GM12892 (cell line): ENCODE data around the gene KIAA1671.

Source experiments
- POLR2A ChIP-seq: IDR thresholded peaks from 2 replicates; pipeline ENCODE4 v1.6.1; 2011; ENCODE audit warnings: low read depth, low read length, control low read depth
- POLR2AphosphoS5 ChIP-seq: IDR thresholded peaks from 2 replicates; pipeline ENCODE4 v1.6.1; 2011; ENCODE audit warnings: low read depth, low read length, control low read depth
- TAF1 ChIP-seq: IDR thresholded peaks from 2 replicates; pipeline ENCODE4 v1.6.1; 2011; ENCODE audit warnings: low read depth, mild to moderate bottlenecking, control low read depth, low read length, borderline replicate concordance

DNA sequence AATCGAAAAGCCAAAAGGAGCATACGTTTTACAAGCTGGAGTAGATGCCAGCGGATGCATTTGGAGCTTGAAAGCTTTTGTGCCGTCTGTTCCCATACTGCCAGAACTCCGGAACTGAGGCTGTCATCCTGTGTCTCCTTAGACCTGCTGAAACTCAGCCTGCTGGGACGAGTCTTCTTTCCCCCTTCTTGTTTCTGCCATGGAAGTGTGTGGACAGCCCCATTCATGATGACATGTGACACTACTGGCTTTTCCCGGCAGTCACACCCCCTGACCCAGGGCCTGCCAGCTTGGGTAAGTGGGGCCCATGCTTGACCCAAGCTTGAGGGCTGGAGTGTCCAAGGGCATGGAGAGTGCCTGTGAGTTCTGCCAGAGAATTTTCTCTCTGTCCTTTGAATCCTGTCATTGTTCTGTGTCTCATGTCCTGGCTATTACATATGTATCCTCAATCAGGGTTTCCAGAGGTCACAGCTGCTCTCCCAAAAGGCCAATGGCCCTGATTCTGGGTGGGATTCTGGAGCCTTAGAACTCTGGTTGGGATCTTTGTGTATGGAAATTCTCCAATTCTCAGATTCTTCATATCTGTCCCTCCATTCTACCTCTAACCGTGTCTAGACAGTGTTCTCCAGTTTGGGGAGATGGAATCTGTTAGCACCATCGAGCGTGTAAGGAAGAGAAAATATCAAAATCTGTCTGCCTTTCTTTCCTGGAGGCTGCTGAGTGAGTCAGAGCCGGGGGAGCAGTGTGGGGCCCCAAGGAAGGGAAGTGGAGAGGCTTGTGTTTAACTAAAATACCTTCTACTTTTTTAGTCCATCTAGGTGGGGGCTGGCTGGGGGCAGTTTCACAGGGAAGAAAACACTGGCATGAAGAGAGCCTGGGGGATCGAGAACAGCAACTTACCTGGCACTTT lies 73.2 kb downstream of the KIAA1671 start:
- TF ChIP-seq POLR2AphosphoS5 (no peak), POLR2A (no peak), TAF1 (no peak)
